HG02763 (cell line): Measurements from ENCODE around the gene CIRBP.

ENCODE experiments used
- ATAC-seq: cut with Tn5 transposase; IDR thresholded peaks from one replicate; pipeline ENCODE4 v1.9.1; 2021; ENCODE audit warnings: mild to moderate bottlenecking, moderate library complexity; ENCODE audit not compliant: unreplicated experiment

The CIRBP gene

GRCh38 chr19:1266916-1267476 is 2.1 kb upstream of the CIRBP start:
- ATAC-seq, result peak; percentile 17

- ATAC-seq, result no peak
These were observed 1.5 kb upstream of the CIRBP start for GRCh38 chr19:1267477-1268225.

GRCh38 chr19:1268226-1269064 is 687 bp upstream of the CIRBP start:
- ATAC-seq, result no peak

- peak; percentile 29 for ATAC-seq
These were observed 513 bp downstream of the CIRBP start for GRCh38 chr19:1269478-1270212.

GRCh38 chr19:1270213-1270853 is 1.2 kb downstream of the CIRBP start:
- ATAC-seq, result no peak

- ATAC-seq, result no peak
These were observed 1.9 kb downstream of the CIRBP start for GRCh38 chr19:1270854-1271527.

- no peak for ATAC-seq
These were observed 2.6 kb downstream of the CIRBP start for GRCh38 chr19:1271528-1272422.

GRCh38 chr19:1272423-1273262 is 3.5 kb downstream of the CIRBP start:
- no peak for ATAC-seq

GRCh38 chr19:1273263-1274041 is 4.3 kb downstream of the CIRBP start:
- ATAC-seq, result no peak

GRCh38 chr19:1274081-1274851 is 5.1 kb downstream of the CIRBP start:
- no peak for ATAC-seq

GRCh38 chr19:1274852-1275259 is 5.7 kb downstream of the CIRBP start:
- no peak for ATAC-seq

- peak; percentile 77 for ATAC-seq
These were observed 6.3 kb downstream of the CIRBP start, which contains the start of gene FAM174C for GRCh38 chr19:1275260-1275975. Gene FAM174C (plus strand): TSS chr19:1275530. CDS start chr19:1275550, 20 bp downstream.

- ATAC-seq, result no peak
These were observed 7.0 kb downstream of the CIRBP start for GRCh38 chr19:1275976-1276627.

GRCh38 chr19:1276628-1277022 is 7.5 kb downstream of the CIRBP start:
- ATAC-seq, result no peak

GRCh38 chr19:1277061-1277460 is 7.9 kb downstream of the CIRBP start:
- ATAC-seq, result no peak
